MM.1S (cell line): ENCODE results near the gene FAM20A.

Experiments
- CTCF ChIP-seq: fragments of 300-600 bp; sonication (generic); IDR thresholded peaks from 2 replicates; pipeline ENCODE4 v1.5.1; 2016; ENCODE audit warnings: antibody characterized with exemption, low read length, mixed read lengths
- EZH2 ChIP-seq: fragments of 300-600 bp; sonication (generic); optimal IDR thresholded peaks from 2 replicates; pipeline ENCODE3; 2017; ENCODE audit warnings: low read depth, mild to moderate bottlenecking, antibody characterized with exemption, low read length, mixed read lengths

GRCh38 chr17:68512247-68512959 lies 88.8 kb downstream of the FAM20A start, which contains the start of gene PRKAR1A:
- TF ChIP-seq EZH2 (no peak), CTCF (no peak)
